IMR-90 (cell line): Measurements from ENCODE around the gene OR13F1. TPM values are rescaled to one million over a fixed set of nuclear protein-coding genes. Genes with fewer than 3 reads are reported as not detected.

Source experiments
- ATAC-seq: fragments of 200-7000 bp; cut with Tn5 transposase; 2 replicates; pipeline ENCODE4 v1.9.1; 2020; ENCODE audit warnings: low read depth, mild to moderate bottlenecking, moderate library complexity
- BruUV-seq: library from RNA; stranded (reverse); fragments of 400-500 nt; replicated peaks from 2 replicates; lab custom pipeline; 2021; lab: Mats Ljungman, UMichigan
- CTCF ChIA-PET: fragments of 300-600 bp; formaldehyde crosslinking; extraction: SDS; loops from one replicate; lab custom pipeline; 2021; ENCODE audit warnings: antibody characterized with exemption; lab: Yijun Ruan, JAX
- POLR2A ChIA-PET: fragments of 300-600 bp; sonication (Branson Sonifier 250); formaldehyde crosslinking; loops from one replicate; lab custom pipeline; 2022; ENCODE audit warnings: antibody characterized with exemption; ENCODE audit not compliant: unreplicated experiment; lab: Charles Lee
- DNase-seq: peaks from one replicate; pipeline ENCODE4 v3.0.0; 2013
- H2AFZ ChIP-seq: replicated peaks from 2 replicates; pipeline ENCODE3; 2013; ENCODE audit warnings: low read length, mild to moderate bottlenecking; ENCODE audit not compliant: poor library complexity
- H2AK5ac ChIP-seq: 2 replicates; pipeline ENCODE4 v1.6.1; 2013; ENCODE audit warnings: low read depth, low read length, inconsistent platforms
- H2AK9ac ChIP-seq: replicated peaks from 2 replicates; pipeline ENCODE3; 2013; ENCODE audit warnings: mild to moderate bottlenecking, low read depth, low read length, moderate library complexity; ENCODE audit not compliant: poor library complexity
- H2BK120ac ChIP-seq: 2 replicates; pipeline ENCODE4 v1.6.1; 2013; ENCODE audit warnings: low read depth, low read length, inconsistent platforms
- H2BK15ac ChIP-seq: 3 replicates; pipeline ENCODE4 v1.6.1; 2013; ENCODE audit warnings: low read depth, low read length, inconsistent platforms
- H2BK20ac ChIP-seq: 2 replicates; pipeline ENCODE4 v1.6.1; 2013; ENCODE audit warnings: low read depth, mild to moderate bottlenecking, inconsistent platforms, low read length, moderate library complexity
- H2BK5ac ChIP-seq: 2 replicates; pipeline ENCODE4 v1.6.1; 2013; ENCODE audit warnings: mild to moderate bottlenecking, low read depth, low read length, inconsistent platforms; ENCODE audit not compliant: poor library complexity, severe bottlenecking
- H3K14ac ChIP-seq: replicated peaks from 2 replicates; pipeline ENCODE4 v1.6.1; 2013; ENCODE audit warnings: low read depth, low read length, inconsistent platforms
- H3K18ac ChIP-seq: 2 replicates; pipeline ENCODE4 v1.6.1; 2013; ENCODE audit warnings: low read depth, low read length, control low read depth
- H3K23ac ChIP-seq: 2 replicates; pipeline ENCODE4 v1.6.1; 2013; ENCODE audit warnings: low read depth, low read length, inconsistent platforms
- H3K27ac ChIP-seq: 2 replicates; pipeline ENCODE4 v1.5.1; 2013; ENCODE audit warnings: mild to moderate bottlenecking, control low read depth, low read length; ENCODE audit not compliant: insufficient read depth
- H3K27me3 ChIP-seq: 2 replicates; pipeline ENCODE4 v1.6.1; 2013; ENCODE audit warnings: low read length; ENCODE audit not compliant: control insufficient read depth, insufficient read depth
- H3K36me3 ChIP-seq: 2 replicates; pipeline ENCODE4 v1.6.1; 2013; ENCODE audit warnings: low read length, mixed read lengths; ENCODE audit not compliant: control insufficient read depth, insufficient read depth
- H3K4ac ChIP-seq: 2 replicates; pipeline ENCODE4 v1.6.1; 2013; ENCODE audit warnings: low read depth, low read length, inconsistent platforms
- H3K4me1 ChIP-seq: 2 replicates; pipeline ENCODE4 v1.6.1; 2013; ENCODE audit warnings: low read length, mixed read lengths; ENCODE audit not compliant: control insufficient read depth, insufficient read depth
- H3K4me2 ChIP-seq: 2 replicates; pipeline ENCODE4 v1.6.1; 2013; ENCODE audit warnings: low read depth, mild to moderate bottlenecking, control low read depth, low read length, moderate library complexity
- H3K4me3 ChIP-seq: 2 replicates; pipeline ENCODE4 v1.5.1; 2013; ENCODE audit warnings: low read depth, mild to moderate bottlenecking, control low read depth, low read length, moderate library complexity; ENCODE audit not compliant: insufficient read depth
- H3K56ac ChIP-seq: 2 replicates; pipeline ENCODE4 v1.6.1; 2013; ENCODE audit warnings: low read length, inconsistent platforms; ENCODE audit not compliant: insufficient read depth; ENCODE audit errors: extremely low read depth
- H3K79me1 ChIP-seq, 2 experiments: 2 replicates each; pipeline ENCODE4 v1.6.1; 2013; ENCODE audit warnings: low read length in 2 of 2, inconsistent platforms in 1 of 2, low read depth in 1 of 2
- H3K9ac ChIP-seq: 2 replicates; pipeline ENCODE4 v1.6.1; 2013; ENCODE audit warnings: low read depth, low read length, control low read depth
- H3K9me1 ChIP-seq: 2 replicates; pipeline ENCODE4 v1.6.1; 2013; ENCODE audit warnings: low read length, inconsistent platforms; ENCODE audit not compliant: insufficient read depth
- H3K9me3 ChIP-seq: 2 replicates; pipeline ENCODE4 v1.6.1; 2013; ENCODE audit warnings: low read length; ENCODE audit not compliant: control insufficient read depth, insufficient read depth
- H4K20me1 ChIP-seq: 2 replicates; pipeline ENCODE4 v1.6.1; 2013; ENCODE audit warnings: low read length, inconsistent platforms; ENCODE audit not compliant: insufficient read depth
- H4K5ac ChIP-seq: 2 replicates; pipeline ENCODE4 v1.6.1; 2013; ENCODE audit warnings: mild to moderate bottlenecking, low read depth, low read length, control low read depth
- H4K8ac ChIP-seq, 2 experiments: 2 replicates each; pipeline ENCODE4 v1.6.1; 2013; ENCODE audit warnings: low read depth in 2 of 2, low read length in 2 of 2, control low read depth in 1 of 2, inconsistent platforms in 1 of 2
- H4K91ac ChIP-seq: 2 replicates; pipeline ENCODE4 v1.6.1; 2013; ENCODE audit warnings: low read depth, low read length, inconsistent platforms; ENCODE audit not compliant: insufficient read depth
- CEBPB ChIP-seq: IDR thresholded peaks from 2 replicates; pipeline ENCODE4 v1.6.1; 2012; ENCODE audit warnings: low read depth, low read length, improper control_type of control experiment
- CHD1 ChIP-seq: IDR thresholded peaks from 2 replicates; pipeline ENCODE4 v1.6.1; 2012; ENCODE audit warnings: low read depth, low read length, improper control_type of control experiment
- CTCF ChIP-seq: conservative IDR thresholded peaks from 2 replicates; pipeline ENCODE4 v1.5.1; 2012; ENCODE audit warnings: mild to moderate bottlenecking, low read depth, low read length, improper control_type of control experiment
- ELK1 ChIP-seq: fragments of 150-350 bp; IDR thresholded peaks from 2 replicates; pipeline ENCODE4 v1.6.1; 2016; ENCODE audit warnings: low read depth, mild to moderate bottlenecking, low read length, moderate library complexity, borderline replicate concordance
- MAFK ChIP-seq: IDR thresholded peaks from 2 replicates; pipeline ENCODE4 v1.6.1; 2012; ENCODE audit warnings: low read depth, low read length, improper control_type of control experiment
- MAZ ChIP-seq: IDR thresholded peaks from 2 replicates; pipeline ENCODE4 v1.6.1; 2012; ENCODE audit warnings: low read depth, mild to moderate bottlenecking, low read length, improper control_type of control experiment, moderate library complexity, borderline replicate concordance
- MXI1 ChIP-seq: IDR thresholded peaks from 2 replicates; pipeline ENCODE4 v1.6.1; 2012; ENCODE audit warnings: low read depth, mild to moderate bottlenecking, low read length, moderate library complexity, borderline replicate concordance
- NFE2L2 ChIP-seq: fragments of 150-350 bp; IDR thresholded peaks from 2 replicates; pipeline ENCODE4 v1.6.1; 2016; ENCODE audit warnings: low read depth, mild to moderate bottlenecking, low read length
- RAD21 ChIP-seq: IDR thresholded peaks from 2 replicates; pipeline ENCODE4 v1.6.1; 2012; ENCODE audit warnings: low read length, improper control_type of control experiment
- RCOR1 ChIP-seq: IDR thresholded peaks from 2 replicates; pipeline ENCODE4 v1.6.1; 2012; ENCODE audit warnings: mild to moderate bottlenecking, low read length, improper control_type of control experiment; ENCODE audit not compliant: insufficient replicate concordance
- RFX5 ChIP-seq: IDR thresholded peaks from 2 replicates; pipeline ENCODE4 v1.8.0; 2012; ENCODE audit warnings: low read depth, mild to moderate bottlenecking, low read length, moderate library complexity
- SMC3 ChIP-seq: fragments of 150-350 bp; IDR thresholded peaks from 2 replicates; pipeline ENCODE4 v1.6.1; 2016; ENCODE audit warnings: low read depth, mild to moderate bottlenecking, antibody characterized with exemption, low read length, moderate library complexity
- dilution Hi-C: fragments of 300-500 bp; cut with HindIII; formaldehyde crosslinking; loops from one replicate; pipeline ENCODE4 v1.14.3; 2018; ENCODE audit warnings: low sequenced_read_pairs; ENCODE audit not compliant: unreplicated experiment
- in situ Hi-C: fragments of 300-500 bp; cut with MboI; formaldehyde crosslinking; loops from 3 replicates; pipeline ENCODE4 v1.14.3; 2019; ENCODE audit warnings: low sequenced_read_pairs, inconsistent platforms, mixed read lengths
- intact Hi-C: fragments of 100-400 bp; cut with micrococcal nuclease; formaldehyde crosslinking; loops from 2 replicates; pipeline ENCODE4 v1.10.0; 2022
- polyA plus RNA-seq, 3 experiments: library from polyadenylated mRNA; depleted of rRNA; stranded (reverse); fragments of >200 nt; gene quantifications; 2 replicates each; pipeline ENCODE4 v1.2.3, GENCODE V29; 2012; ENCODE audit warnings: low replicate concordance in 1 of 3
- total RNA-seq: library from RNA; depleted of rRNA; stranded (reverse); fragments of >200 nt; gene quantifications from 2 replicates; pipeline ENCODE4 v1.2.3, GENCODE V29; 2012

The OR13F1 gene
- total and polyA plus RNA-seq, 2 of the 4 experiments (the other 2 are of a cell fraction), result not detected

- Histone ChIP-seq H4K91ac (no peak overlapping the region), H2BK120ac (no peak overlapping the region), H3K4me2 (no peak overlapping the region), H2AFZ (no peak overlapping the region), H3K9ac (no peak overlapping the region), H4K5ac (no peak overlapping the region), H3K4ac (no peak overlapping the region), H4K8ac (no peak overlapping the region), H3K4me3 (no peak overlapping the region), H3K23ac (no peak overlapping the region), H3K4me1 (no peaks in the 10 kb centered on the region), H3K36me3 (no peaks in the 10 kb centered on the region), H3K56ac (no peak overlapping the region), H3K79me1 (no peaks in the 10 kb centered on the region), H3K27ac (no peak overlapping the region), H2BK20ac (no peak overlapping the region), H3K9me1 (no peaks in the 10 kb centered on the region), H2AK9ac (no peak overlapping the region), H3K27me3 (no peaks in the 10 kb centered on the region), H3K9me3 (0 out of 2 replicates have a peak, but pooled peaks cover 4% of the 10 kb centered on the region), H4K20me1 (no peaks in the 10 kb centered on the region), H2BK15ac (no peak overlapping the region), H2BK5ac (no peak overlapping the region), H3K14ac (no peak overlapping the region), H2AK5ac (no peak overlapping the region), H3K18ac (no peak overlapping the region)
- ATAC-seq, result no peak
- POLR2A ChIA-PET, result no interaction called here
- DNase-seq, result no peak
- dilution Hi-C loops, result no loop called here
- in situ Hi-C loops, result no loop called here
- no peak for TF ChIP-seq NFE2L2
- no peak for TF ChIP-seq MAFK
- TF ChIP-seq MXI1, result no peak
- no peak for TF ChIP-seq CHD1
- TF ChIP-seq ELK1, result no peak
- TF ChIP-seq RCOR1, result no peak
- TF ChIP-seq CTCF, result no peak
- TF ChIP-seq MAZ, result no peak
- TF ChIP-seq RAD21, result no peak
- no peak for TF ChIP-seq RFX5
- no peak for TF ChIP-seq CEBPB
- no peak for TF ChIP-seq SMC3
- CTCF ChIA-PET, result no interaction called here
- intact Hi-C loops, result no loop called here
- no TSS peak for BruUV-seq
These were observed 35.8 kb upstream of the OR13F1 start for GRCh38 chr9:104468261-104468660.
